ENCODE results near the gene ZSCAN32.

ZSCAN32 gene

GRCh38 chr16:3355589-3355988 lies 45.2 kb downstream of the ZSCAN32 start, which contains the start of gene OR2C1:
OR2C1 (plus strand) TSS chr16:3355889; CDS start chr16:3355941, 52 bp downstream.
- no peak for DNase-seq

- no peak for DNase-seq
These were observed 51.6 kb downstream of the ZSCAN32 start for GRCh38 chr16:3349175-3349574.

DNA sequence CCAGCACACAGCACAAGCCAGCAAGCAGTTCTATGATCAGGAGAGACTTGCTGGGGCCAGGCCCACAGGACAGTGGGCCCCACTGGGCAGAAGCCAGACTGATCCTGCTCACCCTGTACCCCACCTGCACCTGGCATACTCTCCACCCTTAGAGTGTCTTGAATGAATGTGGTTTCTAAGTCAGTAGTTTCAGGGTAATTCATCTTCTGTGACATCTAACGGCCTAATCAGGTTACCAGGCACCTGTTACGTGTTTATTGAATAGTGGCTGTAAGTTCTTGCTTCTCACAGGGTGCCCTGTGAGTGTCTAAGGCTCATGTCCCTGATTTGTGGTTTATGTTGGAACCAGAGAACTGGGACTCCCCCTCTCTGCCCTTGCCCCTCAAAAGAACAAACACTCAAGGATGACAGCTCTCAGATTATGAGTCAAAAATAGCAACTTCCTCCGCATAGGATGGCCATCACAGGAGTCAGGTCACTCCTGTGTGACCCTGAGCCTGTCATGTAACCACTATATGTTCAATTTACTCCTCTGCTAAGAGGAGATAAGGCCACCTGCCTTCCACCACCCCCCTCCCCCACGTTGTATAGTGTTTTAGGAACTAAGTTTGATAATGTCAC lies 52.1 kb downstream of the ZSCAN32 start:
- DNase-seq = no peak

DNA sequence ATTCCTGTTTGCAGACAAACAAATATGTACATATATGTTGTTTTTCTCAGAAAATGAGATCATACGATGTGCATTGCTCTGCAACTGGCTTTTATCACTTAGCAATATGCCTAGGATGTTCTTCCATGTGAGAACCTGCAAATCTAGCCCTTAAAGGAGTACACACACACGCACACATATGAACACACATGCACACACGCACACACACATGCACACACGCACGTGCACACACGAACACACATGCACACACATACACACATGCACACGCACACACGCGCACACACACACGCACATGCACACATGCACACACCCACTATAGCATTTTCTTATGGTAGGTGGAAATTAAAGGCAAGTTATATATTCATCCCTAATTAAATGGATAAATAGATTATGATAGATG lies 53.2 kb downstream of the ZSCAN32 start:
- no peak for DNase-seq

DNA sequence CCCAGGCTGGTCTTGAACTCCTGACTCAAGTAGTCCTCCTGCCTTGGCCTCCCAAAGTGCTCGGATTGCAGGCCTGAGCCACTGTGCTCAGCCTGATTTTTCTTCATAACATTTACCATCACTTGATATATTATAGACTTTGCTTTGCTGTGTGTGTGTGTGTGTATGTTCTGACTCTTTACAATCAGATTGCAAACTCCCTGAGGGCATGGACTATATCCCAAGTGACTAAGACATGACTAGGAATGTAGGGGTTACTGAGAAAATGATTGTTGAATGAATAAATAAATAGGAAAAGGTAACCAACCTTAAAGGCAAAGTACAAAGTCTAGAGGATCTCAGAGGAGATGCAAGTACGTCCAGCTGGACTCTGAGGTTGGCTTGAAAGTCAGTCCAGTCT lies 54.8 kb downstream of the ZSCAN32 start:
- DNase-seq = no peak

All from activated CD4-positive, alpha-beta T cell treated with anti-CD3 and anti-CD28 coated beads for 4 hours (primary cell).